22Rv1 (cell line): ENCODE data around the gene THSD4.

Source experiments
- ZFX ChIP-seq: fragments of 450-650 bp; IDR thresholded peaks from 2 replicates; pipeline ENCODE4 v1.6.1; 2017; ENCODE audit warnings: antibody characterized with exemption, borderline replicate concordance
- TF ChIP-seq, protein P1 (sequence below): fragments of 450-650 bp; IDR thresholded peaks from 2 replicates; pipeline ENCODE4 v1.5.1; 2017; ENCODE audit warnings: mild to moderate bottlenecking

DNA sequence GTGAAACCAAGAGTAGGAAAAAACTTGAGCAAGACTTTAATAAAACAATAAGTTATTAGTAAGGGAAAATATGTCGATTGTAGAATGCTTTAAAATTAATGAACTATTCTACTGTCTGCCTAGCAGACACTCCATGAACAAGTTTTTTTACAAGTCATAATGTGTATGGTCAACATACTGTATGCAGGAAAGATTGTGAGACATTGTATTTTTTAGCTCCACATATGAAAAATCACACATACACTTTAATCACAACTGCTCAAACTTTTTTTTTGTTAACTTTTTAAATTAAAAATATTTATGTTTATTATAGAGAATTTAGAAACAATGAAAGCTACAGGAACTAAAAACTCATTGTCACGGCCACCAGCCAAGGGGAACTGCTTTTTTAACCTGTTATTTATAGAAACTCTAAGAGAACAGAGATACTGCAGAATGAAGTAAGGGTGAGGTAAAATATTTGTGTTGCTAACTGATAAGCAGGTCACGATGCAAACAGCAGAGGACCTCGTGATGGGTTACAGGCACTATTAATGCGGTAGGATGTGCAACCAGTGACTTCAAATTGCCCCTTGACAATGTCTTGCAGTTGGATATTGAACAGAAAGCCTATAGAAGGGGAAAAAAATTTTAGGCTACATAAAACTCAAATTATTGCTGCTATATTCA is 53.0 kb downstream of the THSD4 start:
- TF ChIP-seq, protein P1, sequence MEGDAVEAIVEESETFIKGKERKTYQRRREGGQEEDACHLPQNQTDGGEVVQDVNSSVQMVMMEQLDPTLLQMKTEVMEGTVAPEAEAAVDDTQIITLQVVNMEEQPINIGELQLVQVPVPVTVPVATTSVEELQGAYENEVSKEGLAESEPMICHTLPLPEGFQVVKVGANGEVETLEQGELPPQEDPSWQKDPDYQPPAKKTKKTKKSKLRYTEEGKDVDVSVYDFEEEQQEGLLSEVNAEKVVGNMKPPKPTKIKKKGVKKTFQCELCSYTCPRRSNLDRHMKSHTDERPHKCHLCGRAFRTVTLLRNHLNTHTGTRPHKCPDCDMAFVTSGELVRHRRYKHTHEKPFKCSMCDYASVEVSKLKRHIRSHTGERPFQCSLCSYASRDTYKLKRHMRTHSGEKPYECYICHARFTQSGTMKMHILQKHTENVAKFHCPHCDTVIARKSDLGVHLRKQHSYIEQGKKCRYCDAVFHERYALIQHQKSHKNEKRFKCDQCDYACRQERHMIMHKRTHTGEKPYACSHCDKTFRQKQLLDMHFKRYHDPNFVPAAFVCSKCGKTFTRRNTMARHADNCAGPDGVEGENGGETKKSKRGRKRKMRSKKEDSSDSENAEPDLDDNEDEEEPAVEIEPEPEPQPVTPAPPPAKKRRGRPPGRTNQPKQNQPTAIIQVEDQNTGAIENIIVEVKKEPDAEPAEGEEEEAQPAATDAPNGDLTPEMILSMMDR, result no peak
- no peak for TF ChIP-seq ZFX
